Keratinocyte (primary cell): Measurements from ENCODE around the gene SLFN5. TPM values are rescaled to one million over a fixed set of nuclear protein-coding genes. Genes with fewer than 3 reads are reported as not detected.

Experiments
- DNase-seq: peaks from one replicate; pipeline ENCODE4 v3.0.0-alpha.2; 2011; ENCODE audit warnings: low read depth, missing footprints, low spot score
- FAIRE-seq: peaks from 2 replicates; lab custom pipeline; 2011; peaks lifted over from hg19 to GRCh38; lab: Jason Lieb, UNC
- H2AFZ ChIP-seq: 2 replicates; pipeline ENCODE4 v1.6.0; 2012; ENCODE audit warnings: low read length, control low read depth, inconsistent platforms; ENCODE audit not compliant: control insufficient read depth
- H3K27ac ChIP-seq: 2 replicates; pipeline ENCODE4 v1.5.1; 2011; ENCODE audit warnings: low read length; ENCODE audit not compliant: control insufficient read depth, insufficient read depth
- H3K27me3 ChIP-seq: 3 replicates; pipeline ENCODE4 v1.6.0; 2011; ENCODE audit warnings: low read length; ENCODE audit not compliant: control insufficient read depth, insufficient read depth; ENCODE audit errors: extremely low read depth
- H3K36me3 ChIP-seq, 2 experiments: 2 replicates in 1 of 2; 3 replicates in 1 of 2; pipeline ENCODE4 v1.5.1; 2011; ENCODE audit warnings: low read length in 2 of 2, mild to moderate bottlenecking in 1 of 2; ENCODE audit not compliant: control insufficient read depth in 2 of 2, insufficient read depth in 2 of 2; ENCODE audit errors: extremely low read depth in 1 of 2
- H3K4me1 ChIP-seq: 3 replicates; pipeline ENCODE4 v1.5.1; 2011; ENCODE audit warnings: low read length; ENCODE audit not compliant: control insufficient read depth, insufficient read depth; ENCODE audit errors: extremely low read depth
- H3K4me2 ChIP-seq: 3 replicates; pipeline ENCODE4 v1.6.0; 2011; ENCODE audit warnings: low read depth, low read length; ENCODE audit not compliant: control insufficient read depth, insufficient read depth; ENCODE audit errors: extremely low read depth
- H3K4me3 ChIP-seq, 3 experiments: fragments of 200-600 bp in 1 of 3; sonication (generic) in 1 of 3; 2 replicates in 2 of 3; 3 replicates in 1 of 3; pipeline ENCODE4 v1.5.1; 2011 to 2016; ENCODE audit warnings: low read length in 3 of 3, mild to moderate bottlenecking in 3 of 3, control low read depth in 2 of 3, inconsistent platforms in 1 of 3, low read depth in 1 of 3, mixed read lengths in 1 of 3, mixed run types in 1 of 3, moderate library complexity in 1 of 3; ENCODE audit not compliant: control insufficient read depth in 2 of 3, insufficient read depth in 2 of 3; ENCODE audit errors: extremely low read depth in 1 of 3
- H3K79me2 ChIP-seq: 2 replicates; pipeline ENCODE4 v1.6.0; 2012; ENCODE audit warnings: low read length; ENCODE audit not compliant: control insufficient read depth, insufficient read depth
- H3K9ac ChIP-seq: 3 replicates; pipeline ENCODE4 v1.6.0; 2011; ENCODE audit warnings: low read length; ENCODE audit not compliant: control insufficient read depth, insufficient read depth; ENCODE audit errors: extremely low read depth
- H3K9me1 ChIP-seq: 3 replicates; pipeline ENCODE4 v1.6.0; 2011; ENCODE audit warnings: low read length; ENCODE audit not compliant: control insufficient read depth, insufficient read depth; ENCODE audit errors: extremely low read depth
- H3K9me3 ChIP-seq: 2 replicates; pipeline ENCODE4 v1.5.1; 2012; ENCODE audit warnings: low read depth, low read length; ENCODE audit not compliant: control insufficient read depth
- H4K20me1 ChIP-seq: 3 replicates; pipeline ENCODE4 v1.6.0; 2011; ENCODE audit warnings: low read length; ENCODE audit not compliant: control insufficient read depth, insufficient read depth; ENCODE audit errors: extremely low read depth
- CTCF ChIP-seq, 3 experiments: IDR thresholded peaks in 1 of 3; conservative IDR thresholded peaks in 1 of 3; optimal IDR thresholded peaks in 1 of 3; 2 replicates in 2 of 3; 3 replicates in 1 of 3; pipeline versions ENCODE3 to v1.5.1; 2011; ENCODE audit warnings: low read length in 3 of 3, mild to moderate bottlenecking in 3 of 3, moderate library complexity in 2 of 3, control low read depth in 1 of 3, inconsistent platforms in 1 of 3; ENCODE audit not compliant: insufficient read depth in 2 of 3; ENCODE audit errors: extremely low read depth in 1 of 3
- EZH2 ChIP-seq: IDR thresholded peaks from one replicate; pipeline ENCODE4 v1.6.1; 2012; ENCODE audit warnings: inconsistent platforms, mild to moderate bottlenecking, low read length, moderate library complexity
- dilution Hi-C: fragments of 300-500 bp; cut with MboI; formaldehyde crosslinking; loops from one replicate; pipeline ENCODE4 v1.7.0; 2020; ENCODE audit warnings: low sequenced_read_pairs; ENCODE audit not compliant: extremely low pct_ligation_motif_present
- polyA plus RNA-seq, 5 experiments: library from polyadenylated mRNA; depleted of rRNA in 3 of 5; stranded (reverse) in 3 of 5; stranded (forward) in 1 of 5; unstranded in 1 of 5; fragments of >200 nt; gene quantifications; 1 replicate in 1 of 5; 2 replicates in 3 of 5; 3 replicates in 1 of 5; pipeline versions ENCODE4 v1.2.1 to v1.2.3, GENCODE V29; 2011 to 2012; ENCODE audit warnings: missing spikeins in 2 of 5, low read depth in 1 of 5, low replicate concordance in 1 of 5

Gene SLFN5
- polyA plus RNA-seq, 1 donor (not counting 4 experiments of a cell fraction or from before 2014, with no cell fraction given): 79.9 TPM

GRCh38 chr17:35235289-35235688, 7.6 kb upstream of the SLFN5 start:
- FAIRE-seq: no peak
- no peak overlapping the region for H2AFZ ChIP-seq
- H3K9me1 ChIP-seq: no peaks in the 10 kb centered on the region
- H3K4me2 ChIP-seq: no peak overlapping the region
- DNase-seq: no peak
- H4K20me1 ChIP-seq: no peaks in the 10 kb centered on the region
- H3K79me2 ChIP-seq: no peaks in the 10 kb centered on the region
- no peak overlapping the region for H3K27ac ChIP-seq
- dilution Hi-C loops: no loop called here
- TF ChIP-seq CTCF (optimal IDR thresholded peaks at IDR 0.05 in 1 of 3, IDR thresholded peaks at IDR 0.05 in 1 of 3, conservative IDR thresholded peaks at IDR 0.05 in 1 of 3; ENCODE audit: extremely low read depth in 1 of 3, insufficient read depth in 2 of 3, low read length in 3 of 3): no peak
- TF ChIP-seq EZH2: no peak
- H3K9ac ChIP-seq: no peak overlapping the region
- H3K4me3 ChIP-seq: no peak overlapping the region
- H3K4me1 ChIP-seq: peaks cover 25% of the 10 kb centered on the region
- no peaks in the 10 kb centered on the region for H3K36me3 ChIP-seq
- no peaks in the 10 kb centered on the region for H3K27me3 ChIP-seq
- no peaks in the 10 kb centered on the region for H3K9me3 ChIP-seq

- H3K4me3 ChIP-seq: no peak overlapping the region
- H3K36me3 ChIP-seq: no peaks in the 10 kb centered on the region
- no peaks in the 10 kb centered on the region for H3K79me2 ChIP-seq
- H3K4me1 ChIP-seq: peaks cover 25% of the 10 kb centered on the region
- FAIRE-seq: no peak
- dilution Hi-C loops: no loop called here
- no peaks in the 10 kb centered on the region for H3K9me3 ChIP-seq
- no peak overlapping the region for H3K9ac ChIP-seq
- no peak overlapping the region for H3K27ac ChIP-seq
- no peak overlapping the region for H2AFZ ChIP-seq
- no peak overlapping the region for H3K4me2 ChIP-seq
- H3K27me3 ChIP-seq: no peaks in the 10 kb centered on the region
- no peak for DNase-seq
- H3K9me1 ChIP-seq: no peaks in the 10 kb centered on the region
- no peaks in the 10 kb centered on the region for H4K20me1 ChIP-seq
- TF ChIP-seq EZH2: no peak
- TF ChIP-seq CTCF (optimal IDR thresholded peaks at IDR 0.05 in 1 of 3, IDR thresholded peaks at IDR 0.05 in 1 of 3, conservative IDR thresholded peaks at IDR 0.05 in 1 of 3; ENCODE audit: extremely low read depth in 1 of 3, insufficient read depth in 2 of 3, low read length in 3 of 3): no peak
These were observed 7.0 kb upstream of the SLFN5 start for GRCh38 chr17:35235917-35236316.
